ENCODE results near the gene LPIN3.

Gene LPIN3

GRCh38 chr20:41407607-41408006 lies 67.0 kb downstream of the LPIN3 start:
- TF ChIP-seq CTCF (IDR thresholded peaks at IDR 0.05; ENCODE audit: extremely low read depth, missing control alignments) = no peak

GRCh38 chr20:41408156-41408794 lies 67.7 kb downstream of the LPIN3 start:
- peak; percentile 35 for DNase-seq (ENCODE audit: low spot score)
- no peak for TF ChIP-seq CTCF (IDR thresholded peaks at IDR 0.05; ENCODE audit: extremely low read depth, missing control alignments)

More at GRCh38 chr20:41407607-41408006, 67.0 kb downstream of the LPIN3 start:
- DNase-seq (ENCODE audit: low spot score) = no peak

GRCh38 chr20:41408986-41409385 lies 68.4 kb downstream of the LPIN3 start:
- DNase-seq (ENCODE audit: low spot score) = no peak
- TF ChIP-seq CTCF (IDR thresholded peaks at IDR 0.05; ENCODE audit: extremely low read depth, missing control alignments) = no peak
